HCT116 (cell line): ENCODE results near the gene ATAD2B. TPM values are rescaled to one million over a fixed set of nuclear protein-coding genes. Genes with fewer than 3 reads are reported as not detected.

Experiments
- ATAC-seq: fragments of 200-7000 bp; cut with Tn5 transposase; 2 replicates; pipeline ENCODE4 v1.9.1; 2020; ENCODE audit warnings: mild to moderate bottlenecking, moderate library complexity
- BruUV-seq: library from RNA; stranded (reverse); fragments of 400-500 nt; replicated peaks from 2 replicates; lab custom pipeline; 2021; lab: Mats Ljungman, UMichigan
- CTCF ChIA-PET: fragments of 300-600 bp; sonication (Branson Sonifier 250); formaldehyde crosslinking; loops from one replicate; lab custom pipeline; 2021; ENCODE audit warnings: antibody characterized with exemption; lab: Charles Lee
- POLR2A ChIA-PET: fragments of 300-600, 350-600 bp; sonication (Branson Sonifier 250); formaldehyde crosslinking; loops from one replicate; lab custom pipeline; 2021; ENCODE audit warnings: antibody characterized with exemption; lab: Charles Lee
- RAD21 ChIA-PET, 2 experiments: fragments of 300-600 bp; sonication (Branson Sonifier 250); formaldehyde crosslinking; loops; one replicate each; lab custom pipeline; 2023; ENCODE audit warnings: low total read pairs in 2 of 2; ENCODE audit not compliant: uncharacterized antibody in 2 of 2, unreplicated experiment in 2 of 2, low non-redundant PET in 1 of 2; lab: Charles Lee
- DNase-seq: peaks from one replicate; pipeline ENCODE4 v3.0.0-alpha.2; 2010; ENCODE audit warnings: low read depth, low spot score
- H2AFZ ChIP-seq: fragments of 200-600 bp; shearing (Covaris generic), sonication (generic); 2 replicates; pipeline ENCODE4 v1.6.1; 2017; ENCODE audit warnings: low read depth, mixed run types, mixed read lengths, antibody characterized with exemption, low read length; ENCODE audit not compliant: poor library complexity, severe bottlenecking
- H3K27ac ChIP-seq: 2 replicates; pipeline ENCODE4 v1.5.1; 2012; ENCODE audit warnings: low read depth, low read length
- H3K27me3 ChIP-seq: fragments of 200-600 bp; sonication (generic); 2 replicates; pipeline ENCODE4 v1.6.1; 2016; ENCODE audit warnings: mixed run types, low read length, mixed read lengths; ENCODE audit not compliant: insufficient read depth
- H3K36me3 ChIP-seq, 2 experiments: fragments of 200-500 bp in 1 of 2; fragments of 200-600 bp in 1 of 2; sonication (Bioruptor generic) in 1 of 2; sonication (generic) in 1 of 2; 2 replicates each; pipeline versions ENCODE4 v1.5.1 to v1.6.1; 2014 to 2016; ENCODE audit warnings: low read length in 2 of 2, inconsistent platforms in 1 of 2, mixed read lengths in 1 of 2, mixed run types in 1 of 2; ENCODE audit not compliant: insufficient read depth in 2 of 2, control insufficient read depth in 1 of 2
- H3K4me1 ChIP-seq, 2 experiments: fragments of 200-600 bp in 1 of 2; sonication (generic) in 1 of 2; 2 replicates each; pipeline versions ENCODE4 v1.5.1 to v1.6.1; 2012 to 2017; ENCODE audit warnings: low read length in 2 of 2, inconsistent platforms in 1 of 2, mild to moderate bottlenecking in 1 of 2, mixed read lengths in 1 of 2, mixed run types in 1 of 2, moderate library complexity in 1 of 2; ENCODE audit not compliant: insufficient read depth in 2 of 2, control insufficient read depth in 1 of 2
- H3K4me2 ChIP-seq: fragments of 200-600 bp; sonication (generic); 2 replicates; pipeline ENCODE4 v1.6.1; 2017; ENCODE audit warnings: mixed run types, low read length, mixed read lengths
- H3K4me3 ChIP-seq, 2 experiments: fragments of 200-600 bp in 1 of 2; sonication (generic) in 1 of 2; replicated peaks in 1 of 2; 2 replicates each; pipeline ENCODE4 v1.5.1; 2011 to 2016; ENCODE audit warnings: low read length in 2 of 2, control low read depth in 1 of 2, low read depth in 1 of 2, mild to moderate bottlenecking in 1 of 2, mixed read lengths in 1 of 2, mixed run types in 1 of 2
- H3K79me2 ChIP-seq: fragments of 200-600 bp; sonication (generic); 2 replicates; pipeline ENCODE4 v1.6.1; 2017; ENCODE audit warnings: mild to moderate bottlenecking, mixed run types, low read length, moderate library complexity, mixed read lengths; ENCODE audit not compliant: insufficient read depth
- H3K9ac ChIP-seq: fragments of 200-600 bp; sonication (generic); 2 replicates; pipeline ENCODE4 v1.6.1; 2016; ENCODE audit warnings: low read length, mixed read lengths
- H3K9me2 ChIP-seq: fragments of 200-600 bp; sonication (generic), shearing (Covaris generic); 2 replicates; pipeline ENCODE4 v1.6.1; 2017; ENCODE audit warnings: mixed run types, mild to moderate bottlenecking, moderate library complexity; ENCODE audit not compliant: insufficient read depth
- H3K9me3 ChIP-seq, 2 experiments: fragments of 200-500 bp in 1 of 2; fragments of 200-600 bp in 1 of 2; sonication (Bioruptor generic) in 1 of 2; sonication (generic) in 1 of 2; 2 replicates each; pipeline ENCODE4 v1.6.1; 2014 to 2017; ENCODE audit warnings: low read length in 2 of 2, mixed read lengths in 2 of 2, inconsistent platforms in 1 of 2, low read depth in 1 of 2, mild to moderate bottlenecking in 1 of 2, mixed run types in 1 of 2, moderate library complexity in 1 of 2; ENCODE audit not compliant: control insufficient read depth in 1 of 2, insufficient read depth in 1 of 2
- H4K20me1 ChIP-seq: fragments of 200-600 bp; sonication (generic), shearing (Covaris generic); 2 replicates; pipeline ENCODE4 v1.6.1; 2017; ENCODE audit warnings: mixed run types, mild to moderate bottlenecking, moderate library complexity; ENCODE audit not compliant: insufficient read depth
- EGR1 ChIP-seq: IDR thresholded peaks from 2 replicates; pipeline ENCODE4 v1.6.1; 2012; ENCODE audit warnings: low read depth
- ELF1 ChIP-seq: IDR thresholded peaks from 2 replicates; pipeline ENCODE4 v1.6.1; 2012; ENCODE audit warnings: low read depth, borderline replicate concordance
- EZH2phosphoT487 ChIP-seq: fragments of 200-600 bp; IDR thresholded peaks from 2 replicates; pipeline ENCODE4 v1.6.1; 2018; ENCODE audit warnings: antibody characterized with exemption, borderline replicate concordance
- FOSL1 ChIP-seq: IDR thresholded peaks from 2 replicates; pipeline ENCODE4 v1.6.1; 2012; ENCODE audit warnings: low read depth
- JUND ChIP-seq: IDR thresholded peaks from 2 replicates; pipeline ENCODE4 v1.6.1; 2012
- POLR2A ChIP-seq: IDR thresholded peaks from 2 replicates; pipeline ENCODE4 v1.7.0; 2011; ENCODE audit warnings: borderline replicate concordance; ENCODE audit not compliant: insufficient read depth, insufficient read length; ENCODE audit errors: extremely low read depth
- POLR2AphosphoS5 ChIP-seq: IDR thresholded peaks from 2 replicates; pipeline ENCODE4 v1.6.1; 2011; ENCODE audit warnings: mild to moderate bottlenecking, low read depth, low read length, moderate library complexity
- TCF7L2 ChIP-seq: IDR thresholded peaks from 2 replicates; pipeline ENCODE4 v1.7.0; 2011; ENCODE audit warnings: borderline replicate concordance, inconsistent platforms; ENCODE audit not compliant: insufficient read depth, insufficient read length; ENCODE audit errors: extremely low read depth
- ZBTB33 ChIP-seq: IDR thresholded peaks from 2 replicates; pipeline ENCODE4 v1.6.1; 2011; ENCODE audit warnings: mild to moderate bottlenecking, low read length, moderate library complexity; ENCODE audit not compliant: insufficient replicate concordance; ENCODE audit errors: extremely low read depth
- ZFX ChIP-seq: fragments of 450-650 bp; IDR thresholded peaks from 2 replicates; pipeline ENCODE4 v1.6.1; 2017
- intact Hi-C: fragments of 100-400 bp; cut with micrococcal nuclease; formaldehyde crosslinking; loops from 2 replicates; pipeline ENCODE4 v1.10.0; 2022
- total RNA-seq: library from RNA; stranded (reverse); gene quantifications from one replicate; pipeline ENCODE4 v1.2.1, GENCODE V29; 2021; ENCODE audit not compliant: unreplicated experiment
- TF ChIP-seq, protein P1 (sequence below): IDR thresholded peaks from 2 replicates; pipeline ENCODE4 v1.6.1; 2012
- TF ChIP-seq, protein P2 (sequence below), 3 experiments: fragments of 200-600 bp in 1 of 3; sonication (generic) in 1 of 3; IDR thresholded peaks in 2 of 3; conservative IDR thresholded peaks in 1 of 3; 2 replicates each; pipeline ENCODE4 v1.5.1; 2012 to 2017; ENCODE audit warnings: low read depth in 2 of 3, low read length in 2 of 3, antibody characterized with exemption in 1 of 3, borderline replicate concordance in 1 of 3, control low read depth in 1 of 3, mild to moderate bottlenecking in 1 of 3, mixed read lengths in 1 of 3, mixed run types in 1 of 3, moderate library complexity in 1 of 3; ENCODE audit not compliant: insufficient read depth in 1 of 3

Gene ATAD2B
- total RNA-seq, 1 experiment from 2014 or later: 9.6 TPM

GRCh38 chr2:23809150-23809549 lies 117.8 kb downstream of the ATAD2B start:
- Histone ChIP-seq H2AFZ (no peak overlapping the region), H3K9me3 (no peaks in the 10 kb centered on the region)
- TF ChIP-seq EZH2phosphoT487: no peak
- TF ChIP-seq, protein P1, sequence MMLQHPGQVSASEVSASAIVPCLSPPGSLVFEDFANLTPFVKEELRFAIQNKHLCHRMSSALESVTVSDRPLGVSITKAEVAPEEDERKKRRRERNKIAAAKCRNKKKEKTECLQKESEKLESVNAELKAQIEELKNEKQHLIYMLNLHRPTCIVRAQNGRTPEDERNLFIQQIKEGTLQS: no peak
- TF ChIP-seq, all 23 proteins: peak for 0
- Histone ChIP-seq H3K79me2 (no peaks in the 10 kb centered on the region), H3K9ac (no peak overlapping the region), H3K9me2 (no peaks in the 10 kb centered on the region), H3K4me3 (no peak overlapping the region), H3K36me3 (0 out of 4 replicates have a peak, but pooled peaks cover 0 to 2% of the 10 kb centered on the region in 2 experiments), H3K4me2 (no peak overlapping the region), H3K27me3 (no peaks in the 10 kb centered on the region), H3K27ac (no peak overlapping the region), H4K20me1 (no peaks in the 10 kb centered on the region), H3K4me1 (0 out of 4 replicates have a peak, but pooled peaks cover 0 to under 1% of the 10 kb centered on the region in 2 experiments)
- DNase-seq (no peak), ATAC-seq (no peak)
- ChIA-PET RAD21 (no interaction called here), CTCF (no interaction called here), POLR2A (no interaction called here)
- BruUV-seq: no TSS peak
- intact Hi-C loops: no loop called here

GRCh38 chr2:23806665-23807249 lies 120.2 kb downstream of the ATAD2B start:
- ATAC-seq (no peak), DNase-seq (no peak)
- Histone ChIP-seq H3K9me2 (no peaks in the 10 kb centered on the region), H3K27me3 (no peaks in the 10 kb centered on the region), H2AFZ (no peak overlapping the region), H3K4me1 (peaks cover 4 to 13% of the 10 kb centered on the region in 2 experiments; a peak in 3 of 4 replicates), H3K27ac (no peak overlapping the region), H3K36me3 (0 out of 4 replicates have a peak, but pooled peaks cover 0 to 2% of the 10 kb centered on the region in 2 experiments), H3K9me3 (no peaks in the 10 kb centered on the region), H3K9ac (no peak overlapping the region), H3K79me2 (no peaks in the 10 kb centered on the region), H3K4me2 (no peak overlapping the region), H4K20me1 (no peaks in the 10 kb centered on the region), H3K4me3 (no peak overlapping the region)
- CTCF ChIA-PET: no interaction called here
- POLR2A ChIA-PET: no interaction called here
- BruUV-seq: no TSS peak
- intact Hi-C loops: no loop called here
- RAD21 ChIA-PET: no interaction called here
- TF ChIP-seq JUND (no peak), ZBTB33 (no peak), FOSL1 (no peak), ZFX (no peak), ELF1 (no peak), TCF7L2 (no peak), POLR2AphosphoS5 (no peak), EZH2phosphoT487 (no peak), POLR2A (no peak), EGR1 (no peak)
- TF ChIP-seq, protein P2, sequence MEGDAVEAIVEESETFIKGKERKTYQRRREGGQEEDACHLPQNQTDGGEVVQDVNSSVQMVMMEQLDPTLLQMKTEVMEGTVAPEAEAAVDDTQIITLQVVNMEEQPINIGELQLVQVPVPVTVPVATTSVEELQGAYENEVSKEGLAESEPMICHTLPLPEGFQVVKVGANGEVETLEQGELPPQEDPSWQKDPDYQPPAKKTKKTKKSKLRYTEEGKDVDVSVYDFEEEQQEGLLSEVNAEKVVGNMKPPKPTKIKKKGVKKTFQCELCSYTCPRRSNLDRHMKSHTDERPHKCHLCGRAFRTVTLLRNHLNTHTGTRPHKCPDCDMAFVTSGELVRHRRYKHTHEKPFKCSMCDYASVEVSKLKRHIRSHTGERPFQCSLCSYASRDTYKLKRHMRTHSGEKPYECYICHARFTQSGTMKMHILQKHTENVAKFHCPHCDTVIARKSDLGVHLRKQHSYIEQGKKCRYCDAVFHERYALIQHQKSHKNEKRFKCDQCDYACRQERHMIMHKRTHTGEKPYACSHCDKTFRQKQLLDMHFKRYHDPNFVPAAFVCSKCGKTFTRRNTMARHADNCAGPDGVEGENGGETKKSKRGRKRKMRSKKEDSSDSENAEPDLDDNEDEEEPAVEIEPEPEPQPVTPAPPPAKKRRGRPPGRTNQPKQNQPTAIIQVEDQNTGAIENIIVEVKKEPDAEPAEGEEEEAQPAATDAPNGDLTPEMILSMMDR (IDR thresholded peaks at IDR 0.05 in 2 of 3, conservative IDR thresholded peaks at IDR 0.05 in 1 of 3; ENCODE audit: borderline replicate concordance in 1 of 3, insufficient read depth in 1 of 3, low read depth in 2 of 3, low read length in 2 of 3): no peak
